NCI-H82 treated with DMSO at 0.1 percent for 48 hours (cell line): ENCODE data around the gene LINC00632.
A peak's percentile ranks its signal among the peaks of the same experiment; 100 is the strongest.

Experiments
- DNase-seq: peaks from one replicate; lab custom pipeline; 2025; ENCODE audit not compliant: unreplicated experiment; lab: John Stamatoyannopoulos, UW

LINC00632 gene

GRCh38 chrX:140764401-140764919 is 54.9 kb downstream of the LINC00632 start:
- no peak for DNase-seq

GRCh38 chrX:140765043-140765784 is 55.7 kb downstream of the LINC00632 start:
- DNase-seq: no peak

- no peak for DNase-seq
Observed at GRCh38 chrX:140766024-140766611, 56.6 kb downstream of the LINC00632 start.

- DNase-seq: no peak
Observed at GRCh38 chrX:140767646-140768045, 58.1 kb downstream of the LINC00632 start.

- no peak for DNase-seq
Observed at GRCh38 chrX:140775211-140775610, 65.7 kb downstream of the LINC00632 start.

GRCh38 chrX:140776320-140776719 is 66.8 kb downstream of the LINC00632 start:
- DNase-seq: no peak

GRCh38 chrX:140794642-140795041 is 85.1 kb downstream of the LINC00632 start:
- no peak for DNase-seq

GRCh38 chrX:140799216-140799615 is 89.7 kb downstream of the LINC00632 start:
- no peak for DNase-seq

- DNase-seq: no peak
Observed at GRCh38 chrX:140804292-140804691, 94.7 kb downstream of the LINC00632 start.

- DNase-seq: no peak
Observed at GRCh38 chrX:140815868-140816267, 106.3 kb downstream of the LINC00632 start.

- peak; percentile 0 for DNase-seq
Observed at GRCh38 chrX:140817943-140818342, 108.4 kb downstream of the LINC00632 start.

- no peak for DNase-seq
Observed at GRCh38 chrX:140821280-140821679, 111.7 kb downstream of the LINC00632 start.

GRCh38 chrX:140822184-140822583 is 112.6 kb downstream of the LINC00632 start:
- DNase-seq: no peak

- no peak for DNase-seq
Observed at GRCh38 chrX:140822861-140823260, 113.3 kb downstream of the LINC00632 start.

GRCh38 chrX:140836874-140837273 is 127.3 kb downstream of the LINC00632 start:
- no peak for DNase-seq
